ENCODE measurements around the gene PLA2G2C.

PLA2G2C gene

DNA sequence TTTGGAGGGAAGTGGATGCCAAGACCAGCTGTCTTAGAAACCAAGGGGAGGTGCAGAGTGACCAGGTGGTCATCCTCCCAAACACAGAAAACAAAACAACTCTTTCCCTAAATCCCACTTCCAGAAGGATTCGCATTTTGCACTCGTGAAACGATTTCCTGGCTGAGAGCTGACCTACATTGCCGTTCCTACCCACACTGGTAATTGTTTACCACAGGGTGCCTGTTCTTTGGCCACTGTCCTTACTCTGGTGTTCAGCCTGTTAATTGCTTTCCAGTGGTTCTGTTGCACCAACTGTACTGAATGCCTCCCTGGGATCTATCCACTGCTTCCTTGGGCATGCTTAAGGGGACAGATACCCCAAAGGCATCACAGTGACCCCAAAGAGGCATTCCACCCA lies 23.2 kb upstream of the PLA2G2C start:
- DNase-seq (ENCODE audit: low read depth in 2 of 2), result no peak

GRCh38 chr1:20207546-20207945 lies 21.2 kb upstream of the PLA2G2C start:
- no peak for DNase-seq (ENCODE audit: low read depth in 2 of 2)

DNA sequence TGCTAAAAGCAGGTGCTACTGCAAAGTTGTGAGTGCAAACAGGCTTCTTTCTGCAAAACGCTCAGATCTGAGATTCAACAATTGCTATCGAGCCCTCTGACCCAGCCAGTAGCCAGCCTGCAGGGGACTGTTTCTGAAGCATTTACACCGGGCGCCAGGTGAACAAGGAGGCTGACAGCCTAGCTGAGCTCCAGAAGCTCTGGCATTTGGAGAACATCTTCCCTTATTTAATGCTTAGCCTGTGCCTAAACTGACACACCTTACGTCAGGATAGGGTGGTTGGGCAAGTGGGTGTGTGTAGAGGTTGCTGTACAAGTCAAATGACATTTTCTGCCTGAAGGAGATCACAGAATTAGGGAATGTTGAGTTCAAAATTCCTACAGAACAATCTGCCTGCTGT lies 15.8 kb upstream of the PLA2G2C start:
- no peak for DNase-seq (ENCODE audit: low read depth in 2 of 2)

DNA sequence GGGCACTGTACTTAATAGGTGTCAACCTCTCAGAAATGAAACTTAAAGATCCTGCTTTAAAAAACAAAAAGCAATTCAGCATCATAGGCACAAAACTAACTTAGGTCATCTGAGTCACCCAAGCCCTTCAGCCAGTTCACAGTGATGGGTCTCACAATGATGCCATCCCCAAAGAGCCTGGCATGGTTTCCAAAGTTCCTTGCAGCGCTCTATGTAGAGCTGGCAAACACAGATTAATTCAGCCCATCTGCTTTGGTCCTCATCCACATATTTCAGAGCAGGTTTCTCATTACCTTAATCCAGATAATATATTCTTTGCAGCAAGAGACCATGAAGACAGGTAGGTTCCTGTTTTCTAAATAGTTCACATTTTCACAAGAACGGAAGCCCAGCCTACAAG lies 14.6 kb upstream of the PLA2G2C start:
- no peak for DNase-seq (ENCODE audit: low read depth in 2 of 2)

DNA sequence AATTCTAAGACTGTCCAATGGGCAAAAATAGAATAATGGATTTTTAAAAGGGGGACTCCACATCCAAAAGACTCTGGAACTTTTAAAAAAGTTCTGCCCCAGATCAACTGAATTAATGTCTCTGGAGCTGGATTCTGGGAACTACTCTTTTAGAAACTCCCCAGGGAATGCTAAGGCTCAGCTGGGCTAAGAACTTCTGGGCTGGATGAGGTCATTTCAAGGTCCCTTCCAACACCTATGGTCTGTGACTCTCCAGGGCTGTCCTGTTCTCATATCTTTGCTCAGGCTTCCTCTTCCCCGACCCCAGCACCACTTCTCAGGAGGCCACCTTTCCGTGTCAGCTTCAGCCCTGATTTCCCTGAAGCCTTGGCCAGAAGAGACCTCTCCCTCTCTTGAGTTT lies 13.5 kb upstream of the PLA2G2C start:
- DNase-seq (ENCODE audit: low read depth in 2 of 2), result no peak

GRCh38 chr1:20199403-20199802 lies 13.1 kb upstream of the PLA2G2C start:
- DNase-seq (ENCODE audit: low read depth in 2 of 2), result no peak

GRCh38 chr1:20198918-20199317 lies 12.6 kb upstream of the PLA2G2C start:
- no peak for DNase-seq (ENCODE audit: low read depth in 2 of 2)

- DNase-seq (ENCODE audit: low read depth in 2 of 2), result no peak
Observed at GRCh38 chr1:20198296-20198695, 12.0 kb upstream of the PLA2G2C start.

DNA sequence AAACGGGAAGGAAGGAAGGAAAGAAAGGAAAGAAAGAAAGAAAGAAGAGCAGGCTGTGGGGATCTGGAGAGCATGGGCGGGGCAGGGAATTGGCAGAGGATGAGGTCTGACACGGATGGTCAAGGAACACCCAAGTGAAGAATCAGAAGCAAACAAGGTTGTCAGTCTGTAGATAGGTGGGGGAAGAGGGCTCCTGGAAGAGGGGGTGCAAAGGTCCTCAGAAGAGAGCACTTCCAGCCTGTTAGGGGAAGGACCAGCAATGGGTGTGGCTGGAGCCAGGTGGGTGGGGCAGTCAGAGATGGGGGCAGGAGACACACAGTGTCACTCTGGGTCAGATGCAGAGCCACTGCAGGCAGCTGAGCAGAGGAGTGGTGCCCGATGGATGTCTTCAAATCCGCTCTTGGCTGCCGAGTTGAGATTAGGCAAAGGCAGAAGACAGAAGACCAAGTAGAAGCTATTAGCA lies 11.0 kb upstream of the PLA2G2C start:
- DNase-seq (ENCODE audit: low read depth in 2 of 2), result no peak

- no peak for DNase-seq (ENCODE audit: low read depth in 2 of 2)
Observed at GRCh38 chr1:20195462-20195780, 9.1 kb upstream of the PLA2G2C start.

- peak; percentile 69 to 74 for DNase-seq (ENCODE audit: low read depth in 2 of 2)
Observed at GRCh38 chr1:20194757-20195461, 8.6 kb upstream of the PLA2G2C start.

DNA sequence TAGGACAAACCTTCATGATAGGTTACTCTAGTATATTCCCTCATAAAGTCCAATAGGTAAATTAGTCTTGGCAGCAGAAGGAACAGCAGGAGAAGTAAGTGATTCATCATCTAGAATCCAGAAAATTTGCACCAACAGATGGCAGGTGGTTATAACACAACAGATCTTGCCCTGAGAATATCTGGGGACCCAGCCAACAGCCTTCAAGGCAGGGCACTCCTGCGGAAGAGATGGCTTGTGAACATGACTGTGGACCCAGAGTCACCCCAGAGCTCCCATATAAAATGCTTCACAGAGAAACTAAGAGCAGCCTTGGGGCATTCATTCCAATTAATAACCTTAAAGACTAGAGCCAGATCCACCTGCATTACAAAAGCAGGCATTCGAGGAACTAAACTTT lies 7.9 kb upstream of the PLA2G2C start:
- no peak for DNase-seq (ENCODE audit: low read depth in 2 of 2)

- DNase-seq (ENCODE audit: low read depth in 2 of 2), result no peak
Observed at GRCh38 chr1:20192871-20193411, 6.6 kb upstream of the PLA2G2C start.

GRCh38 chr1:20192364-20192763 lies 6.0 kb upstream of the PLA2G2C start:
- DNase-seq (ENCODE audit: low read depth in 2 of 2), result no peak

GRCh38 chr1:20191266-20191825 lies 5.0 kb upstream of the PLA2G2C start:
- no peak for DNase-seq (ENCODE audit: low read depth in 2 of 2)

GRCh38 chr1:20190256-20191160 lies 4.2 kb upstream of the PLA2G2C start:
- DNase-seq (ENCODE audit: low read depth in 2 of 2), result no peak

DNA sequence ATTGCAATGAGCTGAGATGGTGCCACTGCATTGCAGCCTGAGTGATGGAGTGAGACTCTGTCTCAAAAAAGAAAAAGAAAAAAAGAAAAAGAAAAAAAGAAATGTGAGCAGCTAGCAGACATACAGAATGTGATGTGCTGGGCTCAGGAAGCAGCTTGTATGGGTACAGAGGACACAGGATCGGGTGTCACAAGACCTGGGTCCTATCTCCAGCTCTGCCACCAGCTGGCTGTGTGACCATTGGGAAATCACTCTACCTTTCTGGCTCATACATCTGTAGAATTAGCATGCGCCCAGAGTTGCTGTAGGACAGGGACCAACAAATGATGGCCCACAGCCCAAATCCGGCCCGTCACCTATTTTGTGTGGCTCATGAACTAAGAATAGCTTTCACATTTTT lies 3.3 kb upstream of the PLA2G2C start:
- no peak for DNase-seq (ENCODE audit: low read depth in 2 of 2)

DNA sequence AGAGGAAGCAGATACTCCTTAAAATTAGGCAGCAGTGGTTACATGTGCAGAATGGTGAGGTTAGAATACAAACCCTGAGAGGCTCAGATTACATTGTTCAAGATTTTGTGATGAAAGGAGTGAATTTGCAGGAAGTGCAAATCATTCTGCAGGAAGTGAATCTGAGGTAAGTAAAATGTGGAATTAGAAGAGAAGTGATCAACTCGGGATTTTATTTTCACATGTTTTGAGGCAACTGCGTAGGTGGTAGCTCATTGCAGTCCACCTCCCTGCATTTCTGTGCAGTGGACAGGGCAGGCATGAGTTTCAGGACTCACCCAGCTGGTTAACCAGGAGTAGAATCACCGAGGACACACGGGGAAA lies 2.1 kb upstream of the PLA2G2C start:
- DNase-seq (ENCODE audit: low read depth in 2 of 2), result no peak

DNA sequence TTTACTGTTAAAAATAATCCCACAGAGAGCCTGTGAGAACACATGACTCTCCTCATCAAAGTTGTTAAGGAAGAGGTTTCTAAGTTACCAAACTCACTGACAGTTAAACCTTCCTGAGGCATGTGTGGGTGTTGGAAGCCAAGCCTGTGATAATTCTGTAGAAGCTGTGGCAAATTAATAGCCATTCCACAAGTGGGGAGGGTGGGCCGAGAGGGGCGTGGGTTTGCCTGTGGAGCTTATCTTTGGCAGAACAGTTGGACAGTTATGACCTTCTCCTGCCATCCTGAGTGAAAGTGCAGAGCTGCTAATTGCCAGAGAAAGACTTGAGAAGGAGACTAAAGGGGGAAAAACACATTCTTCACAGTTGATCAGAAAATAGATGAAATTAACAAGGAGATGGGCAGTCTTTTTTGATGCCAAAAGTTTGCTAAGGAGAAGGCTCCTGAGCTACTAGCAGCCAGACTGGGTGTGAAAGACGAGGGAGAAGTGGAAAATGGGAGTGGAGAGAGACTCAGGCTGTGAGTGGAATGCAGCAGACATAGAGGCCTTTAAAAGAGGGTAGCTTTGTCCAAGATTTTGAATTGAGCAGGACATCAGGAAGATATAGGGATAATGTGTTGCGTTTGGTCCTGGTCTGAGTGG lies 1.6 kb upstream of the PLA2G2C start:
- no peak for DNase-seq (ENCODE audit: low read depth in 2 of 2)

DNA sequence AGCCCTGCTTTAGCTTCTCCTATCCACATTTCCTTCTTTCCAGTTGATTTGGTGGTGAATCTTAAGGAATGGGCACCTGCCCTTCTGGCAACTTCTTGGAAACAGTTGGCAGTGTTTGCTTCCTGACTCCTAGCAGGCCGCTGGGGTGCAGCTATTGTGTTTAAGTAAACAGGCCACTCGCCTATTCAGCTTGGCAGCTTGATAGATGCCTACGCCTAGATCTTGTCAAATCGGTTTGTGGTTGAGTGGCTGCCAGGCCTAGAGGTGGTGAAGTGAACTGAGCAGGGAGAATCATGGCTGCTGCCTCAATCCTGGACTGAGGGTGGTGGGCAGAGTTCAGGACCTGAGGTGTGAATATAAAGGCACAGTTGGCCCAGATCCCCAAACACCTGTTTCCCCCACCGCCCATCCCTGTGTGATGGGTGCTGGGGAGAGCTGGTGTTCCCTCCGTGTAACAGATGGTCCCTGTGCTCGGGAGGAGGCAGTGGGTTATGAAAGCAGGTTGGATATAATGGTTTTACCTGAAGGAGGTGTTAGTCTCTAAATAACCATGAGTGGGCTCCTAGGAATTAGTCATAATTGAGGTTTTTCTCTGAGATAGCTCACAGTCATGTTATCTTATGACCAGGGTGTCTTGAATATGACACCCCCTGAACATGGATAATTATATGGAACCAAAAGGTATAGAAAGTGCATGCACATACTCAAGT lies 940 bp upstream of the PLA2G2C start:
- peak in 1 of 2 donors; percentile 14 for DNase-seq (ENCODE audit: low read depth in 2 of 2)

DNA sequence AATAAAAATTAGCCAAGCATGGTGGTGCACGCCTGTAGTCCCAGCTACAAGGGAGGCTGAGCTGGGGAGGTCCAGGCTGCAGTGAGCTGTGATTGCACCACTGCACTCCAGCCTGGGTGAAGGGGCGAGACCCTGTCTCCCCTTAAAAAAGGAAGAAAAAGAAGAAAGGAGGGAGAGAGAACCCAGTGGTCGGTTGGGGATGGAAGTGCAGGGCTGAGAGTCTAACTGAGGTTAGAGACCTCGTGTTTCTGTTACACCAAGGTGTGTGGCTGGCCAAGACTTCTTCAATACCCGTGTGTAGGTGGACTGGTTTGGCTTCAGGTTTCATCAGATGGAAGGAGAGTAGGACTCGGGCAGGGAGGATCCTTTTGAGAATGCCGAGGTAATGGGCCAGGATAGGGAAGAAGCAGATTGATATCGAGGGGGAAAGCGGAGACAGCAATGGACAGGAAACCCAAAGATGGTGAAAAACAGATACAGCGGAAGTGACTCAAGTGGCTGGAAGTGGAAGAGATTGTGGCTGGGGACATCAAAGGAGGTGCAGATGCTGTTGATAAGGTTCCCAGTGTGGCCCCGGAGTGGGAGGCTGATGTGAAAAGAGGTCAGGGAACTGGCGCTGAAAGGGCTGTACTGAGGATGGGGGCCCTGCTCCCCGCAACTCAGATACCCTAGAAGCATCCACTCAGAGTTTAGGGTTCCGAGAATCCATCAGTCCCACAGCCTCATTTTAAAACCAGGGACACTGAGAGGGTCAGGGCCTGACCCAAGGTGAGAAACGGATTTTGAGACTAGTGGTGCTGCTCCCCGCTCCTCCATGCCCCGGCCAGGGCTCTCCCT lies 1.1 kb downstream of the PLA2G2C start:
- peak; percentile 31 to 34 for DNase-seq (ENCODE audit: low read depth in 2 of 2)

Measured in stimulated activated CD4-positive, alpha-beta T cell treated with anti-CD3 and anti-CD28 coated beads, Interleukin-1b, Interleukin-23, amount 100 ng/mL, for 4 hours (primary cell).